Measurements from ENCODE around the gene SPTLC2. TPM values are rescaled to one million over a fixed set of nuclear protein-coding genes. Genes with fewer than 3 reads are reported as not detected.
A peak's percentile ranks its signal among the peaks of the same experiment; 100 is the strongest.

Gene SPTLC2
- total and polyA plus RNA-seq, 3 experiments from 2014 or later: 15.6 to 27.5 (median 24.1) TPM

DNA sequence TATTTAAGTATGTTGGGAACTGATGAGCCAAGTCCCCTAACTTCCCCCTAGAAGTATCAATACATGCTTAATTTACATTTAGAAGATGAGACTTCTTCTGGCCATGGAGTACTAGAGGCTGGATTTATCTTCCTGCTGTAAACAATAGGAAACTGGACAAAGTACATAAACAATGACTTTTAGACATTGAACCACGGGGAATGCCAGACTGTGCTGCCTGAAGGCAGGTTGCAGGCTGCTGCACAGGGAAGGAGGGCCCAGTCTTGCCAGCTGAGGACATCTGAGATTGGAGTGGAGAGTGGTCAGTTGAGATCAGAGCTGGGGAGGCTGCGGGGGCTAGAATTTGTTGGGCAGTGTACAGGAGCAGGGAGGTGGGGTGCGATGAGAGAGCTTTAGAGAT is 93.3 kb downstream of the SPTLC2 start:
- Histone ChIP-seq H3K27me3 (ENCODE audit: insufficient read depth, low read length, poor library complexity, severe bottlenecking) (no peaks in the 10 kb centered on the region), H3K4me1 (ENCODE audit: insufficient read depth, low read length) (no peaks in the 10 kb centered on the region), H3K27ac (ENCODE audit: low read depth, low read length) (no peak overlapping the region), H3K4me3 (ENCODE audit: low read length) (no peak overlapping the region), H3K36me3 (ENCODE audit: insufficient read depth, low read length) (peaks cover 9% of the 10 kb centered on the region), H3K9me3 (ENCODE audit: low read length) (no peaks in the 10 kb centered on the region)
- POLR2A ChIA-PET: no interaction called here
- H3K4me3 Mint-ChIP-seq: no peak overlapping the region
- peaks cover 0 to 7% (median 4%) of the 10 kb centered on the region in 3 donors for H3K4me1 Mint-ChIP-seq
- CTCF ChIA-PET: interaction anchor here (0.9 kb wide), 1 partner anchor 27 kb away, joined by 3 read pairs; no protein-coding TSS in a partner anchor
- peak overlapping the region in 3 of 8 donors; percentile 11 to 69 (median 30) for H3K27ac Mint-ChIP-seq
- peaks cover 0 to 1% of the 10 kb centered on the region in 2 donors for H3K27me3 Mint-ChIP-seq
- peaks cover 14 to 64% (median 27%) of the 10 kb centered on the region in 3 donors for H3K36me3 Mint-ChIP-seq
- no peak for DNase-seq
- no peaks in the 10 kb centered on the region for H3K9me3 Mint-ChIP-seq

DNA sequence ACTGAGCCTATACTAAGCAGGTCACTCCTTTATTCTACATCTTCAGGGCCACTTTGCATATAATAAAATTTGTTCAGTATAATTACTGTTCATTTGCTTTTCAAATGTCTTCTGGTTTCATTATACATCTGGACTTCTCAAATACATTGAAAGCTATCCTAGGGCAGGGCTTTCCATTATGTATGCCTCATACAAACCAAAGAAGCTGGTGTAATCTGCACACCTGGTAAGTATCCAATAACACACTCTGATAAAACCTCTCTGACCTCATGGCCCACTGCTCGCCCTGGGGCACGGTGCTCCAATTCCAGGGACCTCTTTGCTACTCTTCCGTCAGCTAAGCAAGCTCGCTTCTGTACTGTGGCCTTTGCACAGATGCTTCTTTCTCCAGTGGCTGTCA is 95.9 kb downstream of the SPTLC2 start:
- Histone ChIP-seq H3K27me3 (ENCODE audit: insufficient read depth, low read length, poor library complexity, severe bottlenecking) (no peaks in the 10 kb centered on the region), H3K36me3 (ENCODE audit: insufficient read depth, low read length) (peaks cover 20% of the 10 kb centered on the region), H3K4me1 (ENCODE audit: insufficient read depth, low read length) (no peaks in the 10 kb centered on the region), H3K9me3 (ENCODE audit: low read length) (no peaks in the 10 kb centered on the region), H3K27ac (ENCODE audit: low read depth, low read length) (no peak overlapping the region), H3K4me3 (ENCODE audit: low read length) (no peak overlapping the region)
- Mint-ChIP-seq H3K27me3 (peaks cover 0 to 1% of the 10 kb centered on the region in 2 donors), H3K9me3 (no peaks in the 10 kb centered on the region), H3K36me3 (peaks cover 19 to 83% (median 39%) of the 10 kb centered on the region in 3 donors), H3K4me3 (no peak overlapping the region), H3K27ac (no peak overlapping the region), H3K4me1 (peaks cover 0 to 4% (median 0%) of the 10 kb centered on the region in 3 donors)
- no peak for DNase-seq
- ChIA-PET CTCF (no interaction called here), POLR2A (no interaction called here)

GRCh38 chr14:77516126-77516525 is 100.3 kb downstream of the SPTLC2 start:
- Histone ChIP-seq H3K27ac (ENCODE audit: low read depth, low read length) (no peak overlapping the region), H3K36me3 (ENCODE audit: insufficient read depth, low read length) (peaks cover 27% of the 10 kb centered on the region), H3K4me1 (ENCODE audit: insufficient read depth, low read length) (no peaks in the 10 kb centered on the region), H3K9me3 (ENCODE audit: low read length) (no peaks in the 10 kb centered on the region), H3K27me3 (ENCODE audit: insufficient read depth, low read length, poor library complexity, severe bottlenecking) (no peaks in the 10 kb centered on the region), H3K4me3 (ENCODE audit: low read length) (no peak overlapping the region)
- Mint-ChIP-seq H3K9me3 (no peaks in the 10 kb centered on the region), H3K4me1 (no peaks in the 10 kb centered on the region), H3K4me3 (no peak overlapping the region), H3K27me3 (peaks cover 0 to 3% of the 10 kb centered on the region in 2 donors), H3K36me3 (peaks cover 22 to 90% (median 43%) of the 10 kb centered on the region in 3 donors), H3K27ac (no peak overlapping the region)
- DNase-seq: no peak
- ChIA-PET POLR2A (no interaction called here), CTCF (no interaction called here)

GRCh38 chr14:77511486-77512162 is 104.8 kb downstream of the SPTLC2 start:
- Histone ChIP-seq H3K9me3 (ENCODE audit: low read length) (no peaks in the 10 kb centered on the region), H3K27me3 (ENCODE audit: insufficient read depth, low read length, poor library complexity, severe bottlenecking) (no peaks in the 10 kb centered on the region), H3K36me3 (ENCODE audit: insufficient read depth, low read length) (peaks cover 19% of the 10 kb centered on the region), H3K27ac (ENCODE audit: low read depth, low read length) (no peak overlapping the region), H3K4me3 (ENCODE audit: low read length) (no peak overlapping the region), H3K4me1 (ENCODE audit: insufficient read depth, low read length) (no peaks in the 10 kb centered on the region)
- Mint-ChIP-seq H3K27ac (no peak overlapping the region), H3K4me3 (no peak overlapping the region), H3K4me1 (no peaks in the 10 kb centered on the region), H3K36me3 (peaks cover 24 to 81% (median 33%) of the 10 kb centered on the region in 3 donors), H3K27me3 (peaks cover 0 to 2% of the 10 kb centered on the region in 2 donors), H3K9me3 (no peaks in the 10 kb centered on the region)
- POLR2A ChIA-PET: no interaction called here
- DNase-seq: no peak
- CTCF ChIA-PET: no interaction called here

DNA sequence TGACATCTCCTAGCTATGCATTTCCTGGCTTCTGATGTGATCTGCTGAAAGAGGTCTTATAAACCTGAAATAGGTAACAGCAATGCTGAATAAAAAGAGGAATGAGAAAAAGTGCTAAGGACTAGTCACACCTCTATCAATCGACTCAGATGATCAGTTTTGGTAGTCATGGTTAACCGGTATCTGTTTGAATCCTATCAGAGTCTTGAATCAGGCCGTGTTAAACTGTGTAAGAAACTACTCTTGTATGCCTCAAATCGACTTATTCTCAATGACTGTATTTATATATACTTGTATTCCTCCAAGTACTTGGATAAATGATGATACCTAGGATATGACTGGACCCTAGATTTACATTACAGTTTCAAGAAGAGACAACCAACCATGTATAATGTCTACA is 107.1 kb downstream of the SPTLC2 start:
- no peak overlapping the region for H3K4me3 ChIP-seq (ENCODE audit: low read length)
- POLR2A ChIA-PET: no interaction called here
- CTCF ChIA-PET: no interaction called here
- no peak overlapping the region for H3K4me3 Mint-ChIP-seq
- H3K9me3 ChIP-seq (ENCODE audit: low read length): no peaks in the 10 kb centered on the region
- H3K36me3 Mint-ChIP-seq: peaks cover 25 to 65% (median 35%) of the 10 kb centered on the region in 3 donors
- H3K27me3 Mint-ChIP-seq: peaks cover 0 to 2% of the 10 kb centered on the region in 2 donors
- no peak overlapping the region for H3K27ac Mint-ChIP-seq
- H3K36me3 ChIP-seq (ENCODE audit: insufficient read depth, low read length): peaks cover 12% of the 10 kb centered on the region
- no peaks in the 10 kb centered on the region for H3K4me1 Mint-ChIP-seq
- no peaks in the 10 kb centered on the region for H3K27me3 ChIP-seq (ENCODE audit: insufficient read depth, low read length, poor library complexity, severe bottlenecking)
- peaks cover 0 to 5% (median 4%) of the 10 kb centered on the region in 5 donors for H3K9me3 Mint-ChIP-seq
- H3K27ac ChIP-seq (ENCODE audit: low read depth, low read length): no peak overlapping the region
- DNase-seq: no peak
- no peaks in the 10 kb centered on the region for H3K4me1 ChIP-seq (ENCODE audit: insufficient read depth, low read length)

- Mint-ChIP-seq H3K4me1 (no peaks in the 10 kb centered on the region), H3K27me3 (peaks cover 0 to 2% of the 10 kb centered on the region in 2 donors), H3K27ac (no peak overlapping the region), H3K4me3 (no peak overlapping the region), H3K36me3 (peaks cover 25 to 60% (median 38%) of the 10 kb centered on the region in 3 donors), H3K9me3 (peaks cover 0 to 10% (median 5%) of the 10 kb centered on the region in 5 donors)
- ChIA-PET CTCF (no interaction called here), POLR2A (interaction anchor here (0.6 kb wide), 1 partner anchor 8 kb away, joined by 4 read pairs; no protein-coding TSS in a partner anchor)
- no peak for DNase-seq
- Histone ChIP-seq H3K4me1 (ENCODE audit: insufficient read depth, low read length) (no peaks in the 10 kb centered on the region), H3K27ac (ENCODE audit: low read depth, low read length) (no peak overlapping the region), H3K9me3 (ENCODE audit: low read length) (no peaks in the 10 kb centered on the region), H3K27me3 (ENCODE audit: insufficient read depth, low read length, poor library complexity, severe bottlenecking) (no peaks in the 10 kb centered on the region), H3K36me3 (ENCODE audit: insufficient read depth, low read length) (peaks cover 12% of the 10 kb centered on the region), H3K4me3 (ENCODE audit: low read length) (no peak overlapping the region)
These were observed 107.6 kb downstream of the SPTLC2 start for GRCh38 chr14:77508876-77509275.

DNA sequence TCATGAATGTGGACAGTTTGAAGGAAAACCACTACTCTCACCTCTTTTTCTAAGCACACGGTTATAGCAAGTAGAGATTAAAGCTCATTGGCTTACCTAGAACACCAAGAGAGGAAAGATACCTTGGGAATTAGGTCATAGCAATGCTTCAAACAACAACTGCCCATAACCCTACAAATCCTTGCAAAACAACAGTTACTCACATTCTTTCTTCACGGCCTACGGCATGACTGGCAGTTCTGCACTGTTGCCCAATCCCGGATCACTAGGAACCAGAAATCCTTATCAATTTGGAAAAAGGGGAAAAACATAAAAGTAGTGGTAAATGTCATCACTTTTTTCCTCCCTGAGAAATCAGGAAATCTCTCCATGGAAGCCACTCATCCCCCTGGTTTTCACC is 108.2 kb downstream of the SPTLC2 start:
- no peak for DNase-seq
- H3K9me3 Mint-ChIP-seq: peaks cover 0 to 11% (median 6%) of the 10 kb centered on the region in 5 donors
- H3K27ac Mint-ChIP-seq: no peak overlapping the region
- no peaks in the 10 kb centered on the region for H3K9me3 ChIP-seq (ENCODE audit: low read length)
- peaks cover 0 to 4% of the 10 kb centered on the region in 2 donors for H3K27me3 Mint-ChIP-seq
- no peak overlapping the region for H3K4me3 ChIP-seq (ENCODE audit: low read length)
- peaks cover 27 to 56% (median 39%) of the 10 kb centered on the region in 3 donors for H3K36me3 Mint-ChIP-seq
- H3K4me1 ChIP-seq (ENCODE audit: insufficient read depth, low read length): no peaks in the 10 kb centered on the region
- H3K4me1 Mint-ChIP-seq: no peaks in the 10 kb centered on the region
- H3K27me3 ChIP-seq (ENCODE audit: insufficient read depth, low read length, poor library complexity, severe bottlenecking): no peaks in the 10 kb centered on the region
- ChIA-PET POLR2A (no interaction called here), CTCF (no interaction called here)
- no peak overlapping the region for H3K27ac ChIP-seq (ENCODE audit: low read depth, low read length)
- no peak overlapping the region for H3K4me3 Mint-ChIP-seq
- H3K36me3 ChIP-seq (ENCODE audit: insufficient read depth, low read length): peaks cover 12% of the 10 kb centered on the region

DNA sequence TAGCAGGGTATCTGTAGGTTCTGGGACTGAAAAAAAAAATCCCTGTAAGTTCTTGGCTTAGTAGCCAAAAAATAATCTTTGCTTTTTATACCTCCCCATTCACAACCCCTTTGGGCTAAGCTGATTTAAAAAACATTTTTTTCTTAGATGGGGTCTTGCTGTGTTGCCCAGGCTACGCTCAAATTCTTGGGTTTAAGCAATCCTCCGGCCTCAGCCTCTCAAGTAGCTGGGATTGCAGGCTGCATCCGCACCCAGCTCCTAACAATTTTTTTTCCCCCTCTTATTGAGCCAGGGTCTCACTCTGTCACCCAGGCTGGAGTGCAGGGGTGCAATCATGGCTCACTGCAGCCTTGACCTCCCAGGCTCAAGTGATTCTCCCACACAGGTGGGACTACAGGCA is 108.7 kb downstream of the SPTLC2 start:
- peaks cover 30 to 55% (median 43%) of the 10 kb centered on the region in 3 donors for H3K36me3 Mint-ChIP-seq
- H3K4me1 ChIP-seq (ENCODE audit: insufficient read depth, low read length): no peaks in the 10 kb centered on the region
- ChIA-PET CTCF (no interaction called here), POLR2A (no interaction called here)
- peaks cover 0 to 12% (median 8%) of the 10 kb centered on the region in 5 donors for H3K9me3 Mint-ChIP-seq
- no peak overlapping the region for H3K27ac Mint-ChIP-seq
- H3K9me3 ChIP-seq (ENCODE audit: low read length): no peaks in the 10 kb centered on the region
- no peaks in the 10 kb centered on the region for H3K27me3 ChIP-seq (ENCODE audit: insufficient read depth, low read length, poor library complexity, severe bottlenecking)
- no peak overlapping the region for H3K27ac ChIP-seq (ENCODE audit: low read depth, low read length)
- no peak overlapping the region for H3K4me3 ChIP-seq (ENCODE audit: low read length)
- no peak for DNase-seq
- no peak overlapping the region for H3K4me3 Mint-ChIP-seq
- H3K36me3 ChIP-seq (ENCODE audit: insufficient read depth, low read length): peaks cover 12% of the 10 kb centered on the region
- H3K4me1 Mint-ChIP-seq: no peaks in the 10 kb centered on the region
- H3K27me3 Mint-ChIP-seq: peaks cover 0 to 7% of the 10 kb centered on the region in 2 donors

Data from CD8-positive, alpha-beta memory T cell (primary cell).